NCI-H748 (cell line): ENCODE results near the gene PKD1.

Source experiments
- DNase-seq: peaks from one replicate; lab custom pipeline; 2025; ENCODE audit not compliant: unreplicated experiment; lab: John Stamatoyannopoulos, UW

PKD1 gene

GRCh38 chr16:2135770-2136490, at the start of gene PKD1:
Gene PKD1, minus strand, starts transcription at chr16:2135898. Its CDS starts 209 bp downstream, at chr16:2135689.
- DNase-seq = peak; percentile 83

- DNase-seq = no peak
Observed at GRCh38 chr16:2184962-2185361, 49.3 kb upstream of the PKD1 start.

GRCh38 chr16:2184346-2184745, 48.6 kb upstream of the PKD1 start:
- DNase-seq = no peak

- no peak for DNase-seq
Observed at GRCh38 chr16:2183671-2184070, 48.0 kb upstream of the PKD1 start.

- no peak for DNase-seq
Observed at GRCh38 chr16:2181952-2182351, 46.3 kb upstream of the PKD1 start.

GRCh38 chr16:2180962-2181923, 45.5 kb upstream of the PKD1 start:
- no peak for DNase-seq

GRCh38 chr16:2180461-2180860, 44.8 kb upstream of the PKD1 start:
- no peak for DNase-seq

- DNase-seq = no peak
Observed at GRCh38 chr16:2179576-2179975, 43.9 kb upstream of the PKD1 start.

- DNase-seq = no peak
Observed at GRCh38 chr16:2179107-2179501, 43.4 kb upstream of the PKD1 start.

GRCh38 chr16:2178321-2179106, 42.8 kb upstream of the PKD1 start:
- no peak for DNase-seq

- no peak for DNase-seq
Observed at GRCh38 chr16:2177561-2177960, 41.9 kb upstream of the PKD1 start.

GRCh38 chr16:2177101-2177500, 41.4 kb upstream of the PKD1 start:
- no peak for DNase-seq

GRCh38 chr16:2176047-2176446, 40.3 kb upstream of the PKD1 start:
- no peak for DNase-seq

- DNase-seq = no peak
Observed at GRCh38 chr16:2175454-2175853, 39.8 kb upstream of the PKD1 start.

GRCh38 chr16:2174396-2175131, 38.9 kb upstream of the PKD1 start:
- DNase-seq = no peak

- DNase-seq = no peak
Observed at GRCh38 chr16:2173916-2174315, 38.2 kb upstream of the PKD1 start.

GRCh38 chr16:2173366-2173765, 37.7 kb upstream of the PKD1 start:
- DNase-seq = no peak

GRCh38 chr16:2172688-2173335, 37.1 kb upstream of the PKD1 start:
- DNase-seq = no peak

- no peak for DNase-seq
Observed at GRCh38 chr16:2171601-2172178, 36.0 kb upstream of the PKD1 start.
